ENCODE results near the gene CDKN1C.

The CDKN1C gene

GRCh38 chr11:2887515-2888195 lies 2.1 kb upstream of the CDKN1C start:
- DNase-seq, result no peak

- no peak for DNase-seq
Observed at GRCh38 chr11:2886936-2887335, 1.4 kb upstream of the CDKN1C start.

DNA sequence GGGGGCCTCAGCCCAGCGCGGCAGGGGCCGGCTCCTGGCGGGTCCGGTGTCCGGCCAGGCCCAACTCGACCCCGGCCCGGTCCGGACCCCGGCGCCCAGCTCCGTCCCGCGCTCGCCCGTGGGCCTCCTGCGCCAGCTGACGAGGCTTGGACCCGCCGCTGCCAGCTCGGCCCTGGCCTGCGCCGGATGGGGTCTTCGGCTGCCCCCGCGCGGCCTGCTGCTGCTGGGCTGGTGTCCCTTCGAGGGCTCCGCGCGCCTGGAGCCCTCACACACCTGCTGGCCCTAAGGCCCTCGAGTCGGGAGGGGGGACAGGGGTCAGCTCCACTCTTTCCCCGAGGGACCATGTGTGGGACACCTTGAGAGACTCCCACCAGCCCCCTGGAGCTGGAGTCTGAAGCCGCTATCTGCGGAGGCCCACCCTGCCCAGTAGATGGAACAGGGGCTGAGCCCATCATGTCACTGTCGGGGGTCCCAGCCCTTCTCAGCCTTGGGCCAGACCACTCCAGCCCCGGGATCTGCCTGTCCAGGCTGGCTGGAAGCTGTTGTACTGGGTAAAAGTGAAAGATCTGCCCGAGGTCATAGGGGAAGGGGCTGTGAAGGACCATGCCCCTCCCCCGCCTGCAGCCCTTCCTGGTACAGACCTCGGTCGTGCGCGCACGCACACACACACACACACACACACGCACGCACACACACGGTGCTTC lies 768 bp upstream of the CDKN1C start:
- DNase-seq, result no peak

DNA sequence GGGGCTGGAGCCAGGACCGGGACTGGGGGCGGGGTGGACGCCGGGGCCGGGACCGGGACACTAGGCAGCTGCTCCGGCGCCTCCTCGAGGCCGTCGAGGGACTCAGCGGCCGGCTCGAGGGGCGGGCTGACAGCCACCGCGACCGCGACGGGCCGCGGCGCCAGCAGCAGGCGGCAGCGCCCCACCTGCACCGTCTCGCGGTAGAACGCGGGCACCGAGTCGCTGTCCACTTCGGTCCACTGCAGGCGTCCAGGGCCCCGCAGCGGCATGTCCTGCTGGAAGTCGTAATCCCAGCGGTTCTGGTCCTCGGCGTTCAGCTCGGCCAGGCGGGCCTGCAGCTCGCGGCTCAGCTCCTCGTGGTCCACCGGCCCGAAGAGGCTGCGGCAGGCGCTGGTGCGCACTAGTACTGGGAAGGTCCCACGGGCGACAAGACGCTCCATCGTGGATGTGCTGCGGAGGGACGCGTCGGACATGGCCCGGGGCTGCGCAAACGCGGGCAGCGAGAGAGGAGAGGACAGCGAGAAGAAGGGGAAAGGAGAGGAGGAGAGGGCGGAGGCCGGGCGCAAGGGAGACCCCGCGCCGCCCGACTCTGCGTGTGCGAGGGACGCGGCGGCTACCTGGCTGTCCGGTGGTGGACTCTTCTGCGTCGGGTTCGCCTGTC lies 428 bp downstream of the CDKN1C start:
- no peak for DNase-seq

GRCh38 chr11:2883979-2884815 lies 1.4 kb downstream of the CDKN1C start:
- DNase-seq, result no peak

DNA sequence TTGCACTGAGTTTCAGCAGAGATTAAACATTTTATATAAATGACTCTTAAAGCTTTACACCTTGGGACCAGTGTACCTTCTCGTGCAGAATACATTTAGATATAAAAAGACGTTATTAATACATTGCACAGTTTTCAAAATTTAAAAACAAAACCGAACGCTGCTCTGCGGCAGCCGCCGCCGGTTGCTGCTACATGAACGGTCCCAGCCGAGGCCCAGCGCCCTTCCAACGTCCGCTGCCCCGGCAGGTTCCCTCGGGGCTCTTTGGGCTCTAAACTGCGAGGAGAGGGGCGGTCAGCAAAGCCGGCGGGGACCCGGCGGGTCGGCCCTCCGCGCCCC lies 2.0 kb downstream of the CDKN1C start:
- DNase-seq, result no peak

GRCh38 chr11:2882396-2883110 lies 3.0 kb downstream of the CDKN1C start:
- DNase-seq, result no peak

- no peak for DNase-seq
Observed at GRCh38 chr11:2881981-2882375, 3.6 kb downstream of the CDKN1C start.

GRCh38 chr11:2881076-2881980 lies 4.2 kb downstream of the CDKN1C start:
- DNase-seq, result no peak

- DNase-seq, result no peak
Observed at GRCh38 chr11:2880646-2881045, 4.9 kb downstream of the CDKN1C start.

GRCh38 chr11:2878782-2879181 lies 6.8 kb downstream of the CDKN1C start:
- no peak for DNase-seq

GRCh38 chr11:2877474-2877873 lies 8.1 kb downstream of the CDKN1C start:
- no peak for DNase-seq

DNA sequence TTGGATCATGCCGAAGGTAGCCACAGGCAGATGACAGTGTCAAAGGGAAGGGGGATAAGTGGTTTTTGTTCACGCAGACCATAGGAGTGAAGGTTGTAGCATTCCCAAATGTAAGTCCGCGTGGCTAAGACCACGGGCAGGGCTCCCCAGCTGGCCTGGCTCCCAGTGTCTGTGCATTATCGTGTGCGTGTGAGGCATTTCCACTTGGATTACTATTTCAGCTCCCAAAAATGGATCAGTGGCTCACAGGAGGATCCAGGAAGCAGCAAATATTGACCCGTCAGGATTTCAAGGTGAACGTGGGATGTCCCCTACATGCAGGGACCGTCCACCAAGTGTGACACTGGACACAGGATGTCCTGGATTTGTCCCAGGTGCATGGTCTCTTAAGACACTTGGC lies 10.6 kb downstream of the CDKN1C start:
- no peak for DNase-seq

DNA sequence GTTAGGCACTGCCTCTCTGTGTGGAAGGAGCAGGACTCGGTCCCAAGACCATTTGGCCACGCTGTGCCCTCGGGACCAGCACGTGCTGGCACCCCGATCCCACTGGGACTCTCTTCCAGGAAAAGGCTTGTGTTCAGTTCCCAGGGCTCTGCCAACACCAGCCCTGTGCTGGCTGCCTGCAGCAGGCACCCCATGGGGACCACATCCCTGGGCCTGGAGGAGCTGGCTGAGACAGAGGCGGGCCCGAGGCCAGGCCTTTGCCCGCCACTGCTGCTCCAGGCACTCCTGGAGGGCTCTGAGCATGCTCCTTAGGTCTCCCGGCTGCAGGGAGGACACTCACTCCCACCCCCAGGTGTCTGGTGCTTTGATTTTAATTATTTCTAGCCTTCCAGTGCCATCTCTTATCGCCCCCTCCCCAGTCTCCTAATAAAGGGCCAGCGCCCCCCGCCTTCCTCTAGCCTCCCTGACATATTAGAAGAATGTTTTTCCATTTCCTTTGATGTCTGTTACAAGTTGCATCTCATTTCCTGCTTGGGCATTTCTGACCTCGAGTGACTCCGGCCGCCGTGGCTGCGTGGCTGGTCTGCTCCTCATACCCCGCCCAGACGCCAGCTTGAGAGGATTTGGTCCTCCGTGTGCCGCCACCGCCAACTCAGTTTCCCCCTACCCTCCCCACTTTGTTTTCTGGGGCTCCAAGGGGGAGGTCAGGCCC lies 14.4 kb downstream of the CDKN1C start:
- no peak for DNase-seq

- no peak for DNase-seq
Observed at GRCh38 chr11:2870460-2870859, 15.1 kb downstream of the CDKN1C start.

GRCh38 chr11:2869561-2870427 lies 15.8 kb downstream of the CDKN1C start:
- no peak for DNase-seq

- no peak for DNase-seq
Observed at GRCh38 chr11:2869134-2869526, 16.4 kb downstream of the CDKN1C start.

- DNase-seq, result no peak
Observed at GRCh38 chr11:2868506-2869133, 17.0 kb downstream of the CDKN1C start.

- DNase-seq, result no peak
Observed at GRCh38 chr11:2867722-2868505, 17.7 kb downstream of the CDKN1C start.
